Fibroblast of the conjunctiva (primary cell): ENCODE measurements around the gene TSSC4.

Experiments used
- DNase-seq: peaks from one replicate; pipeline ENCODE4 v3.0.0-alpha.2; 2010; ENCODE audit warnings: low read depth

TSSC4 gene

GRCh38 chr11:2434506-2435255 is 34.1 kb downstream of the TSSC4 start:
- no peak for DNase-seq

DNA sequence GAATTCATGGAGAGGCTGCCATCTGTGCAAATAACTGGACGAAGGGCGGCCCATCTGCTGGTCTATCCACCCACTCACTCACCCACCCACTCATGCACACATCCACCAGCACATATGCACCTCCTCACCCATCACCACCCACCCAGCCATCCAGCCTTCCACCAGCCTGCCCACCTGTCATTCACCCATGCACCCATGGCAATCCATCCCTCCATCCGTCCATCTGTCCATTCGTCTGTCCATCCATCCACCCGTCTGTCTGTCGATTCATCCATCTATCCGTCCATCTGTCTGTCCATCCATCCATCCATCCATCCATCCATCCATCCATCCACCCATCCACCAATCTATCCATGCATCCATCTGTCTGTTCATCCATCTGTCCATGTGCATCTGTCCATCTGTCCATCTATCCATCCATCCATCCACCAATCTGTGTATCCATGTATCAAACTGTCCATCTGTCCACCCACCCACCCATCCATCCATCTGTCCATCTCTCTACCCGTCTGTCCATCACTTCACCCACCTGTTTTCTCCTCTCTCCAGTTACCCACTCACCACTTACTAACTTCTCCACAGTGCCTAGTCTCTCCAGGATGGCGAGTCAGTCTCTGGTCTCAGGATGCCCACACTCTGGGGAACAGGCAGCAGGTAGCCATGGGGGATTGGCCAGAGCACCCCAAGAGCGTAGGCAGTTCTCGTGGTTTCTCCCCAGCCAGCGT is 34.9 kb downstream of the TSSC4 start:
- DNase-seq: no peak

DNA sequence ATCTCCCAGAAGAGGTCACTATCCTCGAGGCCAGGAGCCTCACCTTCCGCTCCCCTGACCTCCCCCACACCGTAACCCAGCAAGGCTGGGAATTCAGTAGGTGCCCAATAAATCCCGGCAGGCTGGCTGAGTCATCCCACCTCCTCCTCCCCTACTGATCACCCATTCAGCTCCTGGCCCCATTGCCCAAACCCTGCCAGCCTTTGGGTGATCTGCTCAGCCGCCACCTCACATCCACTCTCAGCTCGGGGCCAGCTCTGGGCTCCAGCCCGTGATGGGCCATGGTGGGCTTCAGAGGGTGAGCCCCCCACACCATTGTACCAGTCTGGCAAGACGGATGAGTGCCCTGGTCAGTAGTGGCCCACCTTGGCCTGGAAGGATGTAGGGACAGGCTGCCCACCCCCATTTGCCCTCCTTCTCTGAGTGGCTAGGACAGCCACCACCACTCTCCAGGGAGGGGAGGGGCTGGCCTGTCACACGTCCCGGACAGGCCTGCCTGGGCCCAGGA is 35.5 kb downstream of the TSSC4 start:
- DNase-seq: no peak

DNA sequence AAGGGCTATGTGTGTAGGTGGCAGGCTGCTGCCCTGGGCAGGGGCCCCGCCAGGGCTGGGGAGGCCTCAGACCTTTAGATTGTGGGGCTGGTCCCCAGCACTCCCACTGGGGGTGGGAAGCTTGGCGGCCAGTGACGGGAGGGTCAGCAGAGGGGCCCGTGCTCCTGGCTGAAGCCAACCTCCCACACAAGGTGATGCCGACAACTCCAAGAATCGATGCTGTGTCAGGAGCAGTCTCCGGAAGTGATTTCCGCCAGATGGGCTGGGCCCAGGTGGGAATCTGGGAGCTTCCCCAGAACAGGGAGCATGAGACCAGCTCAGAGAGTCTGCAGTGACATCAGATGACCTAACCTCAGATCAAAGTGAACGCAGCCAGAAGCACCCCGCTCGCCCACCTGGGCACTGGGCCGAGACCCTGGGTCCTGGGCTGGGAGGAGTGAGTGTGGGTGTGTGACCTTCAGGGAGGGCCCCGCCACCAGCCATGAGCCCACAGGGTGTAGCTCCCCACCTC is 36.0 kb downstream of the TSSC4 start:
- no peak for DNase-seq

DNA sequence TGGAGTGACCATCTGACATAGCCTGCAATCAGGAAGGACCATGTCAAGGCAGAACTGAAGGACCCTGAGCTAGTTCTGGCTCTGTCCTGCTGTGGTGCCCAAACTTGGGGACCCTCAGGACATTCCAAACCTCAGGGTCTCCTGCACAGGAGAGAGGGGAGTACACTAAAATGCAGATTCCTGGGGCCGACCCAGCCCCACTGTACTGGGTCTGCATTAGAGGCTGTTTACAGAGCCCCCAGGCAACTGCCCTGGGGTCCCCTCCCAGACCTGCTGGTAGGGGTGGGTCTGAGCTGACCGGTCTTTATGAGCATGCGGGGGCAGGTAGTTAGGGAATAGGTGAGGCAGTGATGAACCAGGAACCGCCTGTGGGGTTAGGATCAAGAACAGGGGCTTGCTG is 37.0 kb downstream of the TSSC4 start:
- no peak for DNase-seq

DNA sequence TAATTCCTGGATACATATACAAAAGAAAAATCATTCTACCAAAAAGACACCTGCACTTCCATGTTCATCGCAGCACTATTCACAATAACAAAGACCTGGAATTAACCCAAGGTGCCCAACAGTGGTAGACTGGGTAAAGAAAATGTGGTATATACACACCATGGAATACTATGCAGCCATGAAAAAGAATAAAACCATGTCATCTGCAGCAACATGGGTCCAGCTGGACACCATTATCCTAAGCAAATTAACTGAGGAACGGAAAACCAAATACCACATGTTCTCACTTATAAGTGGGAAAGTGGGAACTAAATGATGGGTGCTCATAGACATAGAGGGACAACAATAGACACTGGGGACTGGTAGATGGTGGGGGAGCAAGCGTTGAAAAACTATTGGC is 39.3 kb downstream of the TSSC4 start:
- no peak for DNase-seq

GRCh38 chr11:2440646-2441045 is 40.1 kb downstream of the TSSC4 start:
- no peak for DNase-seq

DNA sequence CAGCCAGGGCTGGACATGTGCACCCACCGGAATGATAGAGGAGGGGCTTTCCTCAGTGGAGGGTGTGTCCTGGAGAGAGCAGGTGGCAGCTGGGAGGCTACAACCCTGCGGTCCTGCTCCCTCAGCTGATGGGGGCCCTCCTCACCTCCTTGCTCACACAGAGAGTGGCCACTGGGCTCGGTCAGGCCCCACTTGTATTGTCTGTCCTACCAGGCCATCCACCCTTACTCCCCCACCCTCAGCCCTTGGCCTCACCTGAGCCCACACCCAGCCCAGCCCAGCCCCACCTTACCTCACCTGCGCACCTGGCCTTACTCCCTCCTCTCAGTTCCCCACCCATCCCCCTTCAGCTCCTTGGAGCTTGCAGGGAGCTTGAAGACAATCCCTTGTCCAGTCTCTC is 40.6 kb downstream of the TSSC4 start:
- no peak for DNase-seq

DNA sequence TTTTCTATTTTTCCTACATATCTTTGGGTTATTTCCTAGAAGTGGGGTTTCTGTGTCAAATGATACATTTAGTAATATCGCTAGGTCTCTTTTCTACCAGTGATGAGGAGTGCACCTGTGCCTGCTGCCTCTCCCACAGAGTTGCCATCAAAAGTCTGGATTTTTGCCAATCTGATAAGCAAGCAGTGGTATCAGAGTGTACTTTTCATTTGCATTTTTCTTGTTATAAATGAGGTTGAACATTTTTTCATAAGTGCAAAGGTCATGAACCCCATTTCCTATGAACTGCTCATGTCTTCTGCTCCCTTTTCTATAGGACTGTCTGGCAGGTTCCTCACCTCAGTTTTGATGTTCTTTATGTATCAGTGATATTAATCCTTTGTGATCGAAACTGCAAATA is 42.0 kb downstream of the TSSC4 start:
- DNase-seq: no peak

DNA sequence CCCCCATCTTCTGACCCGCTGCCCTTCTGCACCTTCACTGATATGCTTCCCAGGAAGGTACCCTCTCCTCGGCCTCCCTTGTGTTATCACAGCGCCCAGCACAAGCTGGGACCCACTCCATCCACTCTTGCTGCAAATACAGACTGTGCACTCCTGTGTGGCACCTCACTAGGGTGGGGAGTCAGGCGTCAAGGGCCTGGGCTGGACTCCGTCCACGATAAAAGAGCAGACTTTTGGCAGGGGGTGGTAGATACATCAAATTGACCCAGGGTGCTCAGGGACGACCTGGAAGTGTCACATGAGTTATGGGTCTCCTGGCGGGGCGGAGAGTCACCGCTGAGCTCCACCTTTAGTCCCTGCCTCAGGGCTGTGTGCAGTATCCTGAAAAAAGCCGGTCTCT is 42.9 kb downstream of the TSSC4 start:
- no peak for DNase-seq

DNA sequence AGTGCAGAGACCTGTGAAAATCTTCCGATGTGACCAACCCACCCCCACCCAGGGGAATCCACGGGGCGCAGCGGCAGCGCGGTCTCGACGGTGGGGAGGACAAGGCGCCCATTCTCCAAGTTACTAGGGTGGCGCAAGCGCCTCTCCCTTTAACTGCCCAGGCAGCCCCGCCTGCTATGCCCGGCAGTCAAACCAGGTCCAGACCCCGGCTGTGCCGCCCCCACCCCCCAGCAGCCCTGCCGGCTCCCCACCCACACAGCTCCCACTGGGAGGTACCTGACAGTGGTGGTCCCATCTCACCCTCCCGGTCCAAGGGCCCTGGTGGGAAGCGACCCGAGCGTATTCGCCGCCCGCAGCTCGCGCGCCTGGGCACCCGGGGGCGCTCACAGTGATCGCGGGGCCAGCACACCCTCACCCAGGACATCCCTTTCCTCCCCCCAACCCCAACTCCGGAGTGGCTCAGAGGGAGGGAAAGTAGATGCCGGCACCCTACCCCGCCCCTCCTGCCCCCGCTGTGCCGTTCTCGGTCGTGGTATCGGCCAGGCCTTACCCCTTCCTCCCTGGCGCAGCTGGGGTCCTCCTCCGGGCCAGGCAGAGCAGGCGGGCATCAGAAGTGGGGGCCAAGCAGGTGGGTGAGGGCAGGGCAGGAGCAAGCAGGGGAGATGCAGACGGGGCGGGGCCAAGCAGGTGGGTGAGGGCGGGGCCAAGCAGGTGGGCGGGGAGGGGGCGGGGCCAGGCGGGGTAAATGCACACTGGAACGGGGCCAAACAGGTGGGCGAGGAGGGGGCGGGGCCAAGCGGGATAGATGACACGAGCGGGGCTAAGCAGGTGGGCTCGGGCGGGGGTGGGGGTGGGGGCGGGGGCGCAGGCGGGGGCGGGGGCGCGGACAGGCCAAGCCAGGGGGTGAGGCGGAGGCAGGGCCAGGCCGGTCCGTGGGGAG is 43.6 kb downstream of the TSSC4 start, which contains the start of gene TRPM5:
TSS of gene TRPM5 (minus strand) at position 634 of the 940 bp plus-strand sequence. CDS start 21,478 bp downstream, outside the sequence.
- no peak for DNase-seq

GRCh38 chr11:2444821-2445745 is 44.5 kb downstream of the TSSC4 start, which contains the start of gene KCNQ1:
KCNQ1 (plus strand) TSS chr11:2445008; CDS start chr11:2445099, 91 bp downstream.
- no peak for DNase-seq

DNA sequence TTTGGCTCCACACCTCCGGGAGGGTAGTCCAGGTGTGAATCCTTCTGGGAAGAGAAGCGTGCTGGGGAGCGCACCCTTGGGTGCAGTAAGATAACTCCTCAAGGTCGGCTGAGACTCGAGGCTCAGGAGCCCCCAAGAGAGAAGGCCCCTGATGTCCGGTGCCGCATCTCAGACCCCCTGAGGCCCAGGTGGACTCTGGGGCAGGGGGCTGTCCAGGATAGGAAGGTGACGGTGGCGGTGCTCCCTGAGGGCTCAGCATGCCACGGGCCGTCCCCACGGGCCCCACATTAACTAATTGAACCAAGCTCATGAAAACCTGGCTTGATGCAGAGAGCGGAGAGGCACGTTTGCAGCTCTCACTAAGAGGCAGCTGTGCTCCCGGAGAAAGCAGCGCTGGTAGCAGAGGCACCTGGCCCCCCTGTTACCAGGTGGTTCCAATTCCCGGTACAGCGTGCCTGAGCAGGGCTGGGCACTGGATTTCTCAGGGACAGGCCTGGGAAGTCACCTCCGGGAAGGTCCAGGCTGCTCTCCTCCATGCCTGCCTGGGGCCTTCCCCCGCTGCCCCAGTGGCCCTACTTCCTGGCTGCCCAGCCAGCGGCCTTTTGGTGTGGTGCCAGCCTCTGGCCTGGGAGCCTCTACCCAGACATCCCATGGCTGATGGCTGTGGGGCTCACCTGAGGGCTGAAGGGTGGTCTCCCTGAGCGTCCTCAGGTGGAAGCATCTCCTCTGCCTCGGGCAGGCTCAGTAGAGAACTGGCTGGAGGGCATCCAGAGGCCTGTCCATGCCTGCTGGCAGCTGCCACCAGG is 45.4 kb downstream of the TSSC4 start:
- DNase-seq: no peak

DNA sequence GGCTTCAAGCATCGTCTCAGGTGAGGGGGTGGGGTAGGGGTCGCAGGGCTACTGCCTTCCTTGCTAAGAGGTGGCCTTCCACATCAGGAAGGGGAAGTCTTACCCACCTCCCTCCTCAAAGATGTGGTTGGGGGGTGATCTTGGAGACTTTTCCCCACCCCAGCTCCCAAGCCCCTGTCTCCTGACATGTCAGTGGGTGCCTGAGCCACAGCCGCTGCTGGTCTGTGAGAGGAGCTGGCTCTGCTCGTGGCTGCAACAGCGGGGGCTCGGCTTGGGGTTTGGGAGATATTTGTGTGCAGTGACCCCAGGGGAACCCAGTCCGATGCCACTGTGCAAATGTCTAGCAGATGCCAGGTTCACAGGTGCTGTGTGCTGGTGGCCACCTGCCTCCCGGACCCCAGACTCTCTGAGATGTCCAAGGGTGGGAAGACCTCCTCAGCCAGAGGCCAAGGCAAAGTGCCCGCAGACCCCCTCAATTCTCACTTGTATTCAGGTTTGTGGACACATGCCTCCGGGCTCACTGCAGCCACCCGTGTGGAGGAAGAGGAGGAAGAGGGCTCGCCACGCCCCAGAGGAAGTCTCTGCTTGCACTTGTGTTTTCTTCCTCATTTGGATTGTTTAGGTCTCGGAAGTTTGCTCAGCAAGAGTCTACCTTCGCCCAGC is 46.2 kb downstream of the TSSC4 start:
- no peak for DNase-seq

- DNase-seq: no peak
Observed at GRCh38 chr11:2447253-2447950, 46.9 kb downstream of the TSSC4 start.

- no peak for DNase-seq
Observed at GRCh38 chr11:2447951-2448650, 47.6 kb downstream of the TSSC4 start.

DNA sequence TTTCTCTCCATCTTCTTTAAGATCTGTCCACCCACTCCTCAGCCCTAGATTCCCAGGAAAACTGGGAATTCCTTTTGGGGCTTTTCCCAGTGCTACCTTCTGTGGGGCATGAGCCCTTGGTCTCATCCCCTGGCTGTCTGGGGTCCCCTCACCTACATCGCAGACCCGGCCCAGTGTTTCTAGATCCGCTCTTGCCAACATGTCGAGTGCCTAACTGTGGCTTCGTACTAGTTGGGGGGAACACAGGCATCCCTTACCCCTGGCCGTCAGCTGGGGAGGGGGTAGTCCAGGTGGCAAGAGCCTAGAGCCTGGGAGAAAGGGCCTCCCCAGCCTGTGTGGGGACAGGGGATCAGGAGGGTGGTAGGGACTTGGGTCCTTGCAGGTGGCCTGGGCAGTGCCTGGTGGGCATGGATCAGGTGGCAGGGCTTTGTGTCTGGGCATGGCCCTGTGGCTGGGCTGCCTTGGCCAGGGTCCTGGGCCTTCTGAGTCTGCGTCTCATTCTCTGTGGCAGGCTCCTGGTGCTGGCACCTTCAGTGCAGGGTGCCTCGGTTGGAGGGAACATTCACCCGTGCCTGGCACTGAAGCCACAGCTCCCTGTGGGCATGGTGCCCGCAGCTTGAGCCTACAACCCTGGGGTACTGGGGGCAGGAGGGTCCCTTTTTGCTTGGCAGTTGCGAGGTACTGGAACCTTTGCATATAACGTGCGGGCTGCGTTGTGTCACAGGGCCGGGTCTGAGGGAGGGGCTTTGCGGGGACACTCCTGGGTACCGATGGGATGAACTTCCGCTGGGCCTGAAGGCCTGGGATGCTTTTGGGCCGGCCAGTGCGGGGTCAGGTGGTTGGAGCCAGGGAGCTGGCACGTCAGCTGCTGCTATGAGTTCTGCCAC is 48.4 kb downstream of the TSSC4 start:
- no peak for DNase-seq
